GM19099 (cell line): Measurements from ENCODE around the gene THUMPD1.

Experiments used
- POLR2A ChIP-seq: IDR thresholded peaks from 3 replicates; pipeline ENCODE4 v1.6.1; 2011; ENCODE audit warnings: low read depth; ENCODE audit not compliant: insufficient read length; ENCODE audit errors: extremely low read depth

THUMPD1 gene

GRCh38 chr16:20741554-20742285 is at the start of gene THUMPD1:
Gene THUMPD1, minus strand, starts transcription at chr16:20741818. Its CDS starts 79 bp downstream, at chr16:20741739.
- TF ChIP-seq POLR2A, result peak; percentile 69

- TF ChIP-seq POLR2A, result no peak
Measured at GRCh38 chr16:20789130-20789529, 47.5 kb upstream of the THUMPD1 start.

GRCh38 chr16:20784204-20784603 is 42.6 kb upstream of the THUMPD1 start:
- no peak for TF ChIP-seq POLR2A

GRCh38 chr16:20782470-20782869 is 40.9 kb upstream of the THUMPD1 start:
- no peak for TF ChIP-seq POLR2A

GRCh38 chr16:20781697-20782096 is 40.1 kb upstream of the THUMPD1 start:
- no peak for TF ChIP-seq POLR2A

GRCh38 chr16:20774703-20775362 is 33.2 kb upstream of the THUMPD1 start:
- TF ChIP-seq POLR2A, result no peak

- no peak for TF ChIP-seq POLR2A
Measured at GRCh38 chr16:20773679-20774078, 32.1 kb upstream of the THUMPD1 start.

- no peak for TF ChIP-seq POLR2A
Measured at GRCh38 chr16:20768818-20769217, 27.2 kb upstream of the THUMPD1 start.

GRCh38 chr16:20768121-20768520 is 26.5 kb upstream of the THUMPD1 start:
- no peak for TF ChIP-seq POLR2A

- TF ChIP-seq POLR2A, result no peak
Measured at GRCh38 chr16:20767577-20767976, 26.0 kb upstream of the THUMPD1 start.

GRCh38 chr16:20766294-20766693 is 24.7 kb upstream of the THUMPD1 start:
- TF ChIP-seq POLR2A, result no peak

- TF ChIP-seq POLR2A, result no peak
Measured at GRCh38 chr16:20765732-20766131, 24.1 kb upstream of the THUMPD1 start.

- TF ChIP-seq POLR2A, result peak; percentile 69
Measured at GRCh38 chr16:20763461-20764232, 22.0 kb upstream of the THUMPD1 start, which contains the start of gene ACSM3. Gene ACSM3, plus strand, starts transcription at chr16:20764014. Its CDS starts 6,021 bp downstream, at chr16:20770035.

GRCh38 chr16:20762404-20763123 is 20.9 kb upstream of the THUMPD1 start:
- no peak for TF ChIP-seq POLR2A

GRCh38 chr16:20761175-20761574 is 19.6 kb upstream of the THUMPD1 start:
- TF ChIP-seq POLR2A, result no peak
